Transverse colon (tissue), 4 donors: Measurements from ENCODE around the gene ADAM12. TPM values are rescaled to one million over a fixed set of nuclear protein-coding genes. Genes with fewer than 3 reads are reported as not detected.

Experiments used
- DNase-seq: peaks from one replicate; pipeline ENCODE4 v3.0.0-alpha.2; 2019
- H3K27ac ChIP-seq, 4 donors: fragments of 200-600 bp; sonication (generic); 2 replicates each; pipeline ENCODE4 v1.5.1; 2016 to 2018; ENCODE audit warnings: inconsistent platforms in 4 of 4
- H3K27me3 ChIP-seq: fragments of 200-600 bp; sonication (generic); 2 replicates; pipeline ENCODE4 v1.5.1; 2017; ENCODE audit warnings: inconsistent platforms
- H3K36me3 ChIP-seq, 4 donors: fragments of 200-600 bp; sonication (generic); 2 replicates each; pipeline ENCODE4 v1.5.1; 2017 to 2019; ENCODE audit warnings: inconsistent platforms in 4 of 4
- H3K4me1 ChIP-seq, 4 donors: fragments of 200-600 bp; sonication (generic); 2 replicates each; pipeline ENCODE4 v1.5.1; 2017 to 2020; ENCODE audit warnings: inconsistent platforms in 4 of 4
- H3K4me3 ChIP-seq, 4 donors: fragments of 200-600 bp; sonication (generic); 1 replicate in 1 of 4; 2 replicates in 3 of 4; pipeline versions ENCODE4 v1.5.1 to v1.6.1; 2017 to 2019; ENCODE audit warnings: inconsistent platforms in 4 of 4
- H3K9me3 ChIP-seq, 2 donors: fragments of 200-600 bp; sonication (generic); 2 replicates each; pipeline ENCODE4 v1.5.1; 2017 to 2019; ENCODE audit warnings: inconsistent platforms in 2 of 2
- EP300 ChIP-seq: sonication (generic); formaldehyde crosslinking; IDR thresholded peaks from one replicate; pipeline ENCODE4 v1.6.1; 2017; ENCODE audit warnings: antibody characterized with exemption, low read depth
- POLR2A ChIP-seq: fragments of 450-650 bp; IDR thresholded peaks from one replicate; pipeline ENCODE4 v1.6.1; 2016; ENCODE audit warnings: antibody characterized with exemption, mild to moderate bottlenecking, moderate library complexity
- POLR2AphosphoS5 ChIP-seq, 3 donors: sonication (generic); formaldehyde crosslinking; IDR thresholded peaks; one replicate each; pipeline ENCODE4 v1.6.1; 2016; ENCODE audit warnings: antibody characterized with exemption in 3 of 3
- WGBS, 2 donors: methylation state at CpG; one replicate each; pipeline ENCODE4 v1.1.5; 2018; ENCODE audit warnings: low coverage in 1 of 2; 5-methylcytosine and 5-hydroxymethylcytosine counted together
- in situ Hi-C, 4 donors: fragments of 200-750 bp; cut with MboI; loops; one replicate each; pipeline versions ENCODE4 v1.15.0 to v1.15.1; 2017; ENCODE audit warnings: low sequenced_read_pairs in 3 of 4, low pct_ligation_motif_present in 1 of 4, low pct_unique_long_range_greater_than_20kb in 1 of 4
- intact Hi-C: fragments of 100-400 bp; cut with DNase I; formaldehyde crosslinking; loops from one replicate; pipeline ENCODE4 v1.15.1; 2023; ENCODE audit warnings: low total_unique reads
- total RNA-seq, 4 donors: library from RNA; depleted of rRNA; stranded (reverse); fragments of >200 nt; gene quantifications; one replicate each; pipeline ENCODE4 v1.1.0, GENCODE V29; 2016
- TF ChIP-seq, protein P1 (sequence below), 5 experiments: fragments of 200-600 bp in 3 of 5; fragments of 450-650 bp in 2 of 5; sonication (generic) in 3 of 5; IDR thresholded peaks; 1 replicate in 2 of 5; 2 replicates in 3 of 5; pipeline ENCODE4 v1.5.1; 2016 to 2017; ENCODE audit warnings: antibody characterized with exemption in 5 of 5, inconsistent platforms in 3 of 5, mild to moderate bottlenecking in 2 of 5, moderate library complexity in 1 of 5

Gene ADAM12
- total RNA-seq, 4 donors from 2014 or later: 0.14 to 2.2 (median 1.1) TPM; not detected in 1

DNA sequence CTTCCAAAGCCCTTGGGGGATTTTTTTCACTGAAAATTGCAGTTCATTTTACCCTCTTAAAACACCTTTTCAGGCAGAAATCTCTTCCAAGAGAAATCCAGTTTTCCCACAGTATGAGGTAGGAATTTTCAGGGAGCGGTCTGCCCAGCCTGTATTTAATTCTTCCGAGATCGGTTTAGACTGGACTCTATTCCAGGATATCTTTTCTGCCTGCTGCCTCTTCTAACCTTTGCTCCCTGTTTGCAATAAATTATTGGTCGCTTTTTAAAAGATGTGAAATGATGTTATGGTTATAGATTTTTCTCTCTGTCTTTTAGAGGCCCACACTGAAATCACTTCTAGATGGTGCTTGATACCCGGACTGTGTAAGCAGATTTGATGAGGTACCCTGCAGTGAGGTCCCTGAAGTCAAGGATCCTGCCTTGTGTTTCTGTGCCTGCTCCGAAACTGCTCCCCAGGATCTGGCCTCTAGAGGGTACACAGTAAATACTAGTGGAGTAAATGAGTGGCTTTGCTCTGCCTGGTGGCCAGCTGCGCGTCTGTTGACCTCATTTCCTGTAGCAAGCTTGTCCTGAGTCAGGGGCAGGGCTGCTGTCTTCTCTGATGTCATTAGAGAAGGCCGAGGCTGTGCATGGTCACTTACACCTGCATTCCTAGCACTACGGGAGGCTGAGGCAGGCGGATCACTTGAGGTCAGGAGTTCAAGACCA, 300.3 kb downstream of the ADAM12 start:
- WGBS, 2 donors: 53 to 100% methylated on average over 1 to 11 of the region's 11 CpGs
- H3K36me3 ChIP-seq: no peaks in the 10 kb centered on the region
- no peak for DNase-seq

DNA sequence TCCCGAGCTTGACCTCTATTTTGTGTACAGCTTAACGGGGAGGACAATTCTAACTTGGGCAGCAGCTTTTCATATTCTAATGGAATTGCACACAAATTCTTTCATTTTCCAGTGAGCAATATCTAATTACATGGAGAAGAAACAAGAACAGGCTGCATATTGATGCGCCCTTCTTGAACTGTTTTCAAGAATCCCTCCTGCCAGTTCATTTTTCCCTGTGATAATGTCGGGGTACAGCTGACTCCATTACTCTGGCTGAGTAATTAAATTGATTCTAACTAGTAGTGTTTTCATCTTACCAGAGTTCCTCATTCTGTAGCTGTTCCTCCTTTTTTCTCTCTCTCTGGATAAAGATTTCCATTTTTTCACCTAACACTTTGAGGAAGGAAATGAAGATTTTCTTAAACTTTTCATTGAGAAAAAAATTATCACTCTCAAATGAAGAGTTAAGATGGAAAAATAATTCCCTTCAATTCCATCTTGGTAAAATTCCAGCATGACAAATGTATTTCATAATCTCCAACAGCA, 301.1 kb downstream of the ADAM12 start:
- in situ Hi-C loops (no loop called here), intact Hi-C loops (no loop called here)
- TF ChIP-seq POLR2A: no peak
- TF ChIP-seq, protein P1, sequence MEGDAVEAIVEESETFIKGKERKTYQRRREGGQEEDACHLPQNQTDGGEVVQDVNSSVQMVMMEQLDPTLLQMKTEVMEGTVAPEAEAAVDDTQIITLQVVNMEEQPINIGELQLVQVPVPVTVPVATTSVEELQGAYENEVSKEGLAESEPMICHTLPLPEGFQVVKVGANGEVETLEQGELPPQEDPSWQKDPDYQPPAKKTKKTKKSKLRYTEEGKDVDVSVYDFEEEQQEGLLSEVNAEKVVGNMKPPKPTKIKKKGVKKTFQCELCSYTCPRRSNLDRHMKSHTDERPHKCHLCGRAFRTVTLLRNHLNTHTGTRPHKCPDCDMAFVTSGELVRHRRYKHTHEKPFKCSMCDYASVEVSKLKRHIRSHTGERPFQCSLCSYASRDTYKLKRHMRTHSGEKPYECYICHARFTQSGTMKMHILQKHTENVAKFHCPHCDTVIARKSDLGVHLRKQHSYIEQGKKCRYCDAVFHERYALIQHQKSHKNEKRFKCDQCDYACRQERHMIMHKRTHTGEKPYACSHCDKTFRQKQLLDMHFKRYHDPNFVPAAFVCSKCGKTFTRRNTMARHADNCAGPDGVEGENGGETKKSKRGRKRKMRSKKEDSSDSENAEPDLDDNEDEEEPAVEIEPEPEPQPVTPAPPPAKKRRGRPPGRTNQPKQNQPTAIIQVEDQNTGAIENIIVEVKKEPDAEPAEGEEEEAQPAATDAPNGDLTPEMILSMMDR (IDR thresholded peaks at IDR 0.05): no peak
- TF ChIP-seq EP300: no peak
- no peak for TF ChIP-seq POLR2AphosphoS5 (IDR thresholded peaks at IDR 0.05)
- H3K36me3 ChIP-seq: no peaks in the 10 kb centered on the region
- no peak for DNase-seq
- H3K4me1 ChIP-seq: no peaks in the 10 kb centered on the region
- no peaks in the 10 kb centered on the region for H3K27me3 ChIP-seq
- 75 to 90% methylated on average over 4 of the region's 4 CpGs for WGBS, 2 donors
- H3K27ac ChIP-seq: no peak overlapping the region
- no peak overlapping the region for H3K4me3 ChIP-seq
- no peaks in the 10 kb centered on the region for H3K9me3 ChIP-seq

More for the DNA sequence above, 300.3 kb downstream of the ADAM12 start:
- TF ChIP-seq POLR2A (no peak), POLR2AphosphoS5 (IDR thresholded peaks at IDR 0.05) (no peak), EP300 (no peak)
- TF ChIP-seq, protein P1 (IDR thresholded peaks at IDR 0.05): no peak
- H3K4me3 ChIP-seq: no peak overlapping the region
- no peaks in the 10 kb centered on the region for H3K9me3 ChIP-seq
- in situ Hi-C loops: no loop called here
- no peaks in the 10 kb centered on the region for H3K4me1 ChIP-seq
- H3K27ac ChIP-seq: no peak overlapping the region
- intact Hi-C loops: no loop called here
- H3K27me3 ChIP-seq: no peaks in the 10 kb centered on the region

DNA sequence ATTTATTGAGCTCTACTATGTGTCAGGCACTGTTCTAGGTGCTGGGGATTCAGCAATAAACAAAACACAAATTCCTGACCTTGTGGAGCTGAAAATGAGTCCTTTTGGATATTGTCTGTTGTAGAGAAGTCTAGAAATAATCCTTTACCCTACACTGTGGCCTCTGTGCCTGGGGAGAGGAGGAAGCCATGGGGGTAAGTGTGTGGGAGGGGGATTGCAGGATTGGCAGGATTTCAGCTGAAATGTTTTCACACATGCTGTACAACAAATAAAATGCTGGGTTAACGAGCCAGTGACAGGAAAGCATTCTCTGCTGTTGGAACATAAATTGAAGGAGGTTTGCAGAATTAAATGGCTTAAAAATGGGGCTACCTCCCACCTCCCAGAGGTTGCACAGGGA, 302.5 kb downstream of the ADAM12 start:
- no peaks in the 10 kb centered on the region for H3K4me1 ChIP-seq
- no peak overlapping the region for H3K27ac ChIP-seq
- no peak for TF ChIP-seq POLR2AphosphoS5 (IDR thresholded peaks at IDR 0.05)
- TF ChIP-seq EP300: no peak
- no peak for TF ChIP-seq POLR2A
- TF ChIP-seq, protein P1 (IDR thresholded peaks at IDR 0.05): no peak
- 30 to 43% methylated on average over 1 of the region's 1 CpG for WGBS, 2 donors
- H3K4me3 ChIP-seq: no peak overlapping the region
- intact Hi-C loops: no loop called here
- H3K36me3 ChIP-seq: no peaks in the 10 kb centered on the region
- no peaks in the 10 kb centered on the region for H3K27me3 ChIP-seq
- no peak for DNase-seq
- in situ Hi-C loops: no loop called here
- no peaks in the 10 kb centered on the region for H3K9me3 ChIP-seq

GRCh38 chr10:126084369-126084768, 303.9 kb downstream of the ADAM12 start:
- intact Hi-C loops (no loop called here), in situ Hi-C loops (no loop called here)
- Histone ChIP-seq H3K36me3 (no peaks in the 10 kb centered on the region), H3K9me3 (no peaks in the 10 kb centered on the region), H3K4me1 (no peaks in the 10 kb centered on the region), H3K4me3 (no peak overlapping the region), H3K27ac (no peak overlapping the region), H3K27me3 (peaks cover 3% of the 10 kb centered on the region)
- TF ChIP-seq POLR2AphosphoS5 (IDR thresholded peaks at IDR 0.05) (no peak), EP300 (no peak), POLR2A (no peak)
- TF ChIP-seq, protein P1 (IDR thresholded peaks at IDR 0.05): no peak
- 79% methylated on average over 4 of the region's 4 CpGs; no CpG with 5 or more reads in 1 of the 2 donors for WGBS, 2 donors
- DNase-seq: no peak
